ENCODE results near the gene ZSCAN22. TPM values are rescaled to one million over a fixed set of nuclear protein-coding genes. Genes with fewer than 3 reads are reported as not detected.
"Not testable (repeated sequence)": the region's sequence is repeated elsewhere in the genome, so short reads cannot be mapped to it uniquely, and the experiment has no call there.

Gene ZSCAN22
- polyA plus RNA-seq, 12 donors: 2.6 to 4.0 (median 3.1) TPM; not detected in 2

DNA sequence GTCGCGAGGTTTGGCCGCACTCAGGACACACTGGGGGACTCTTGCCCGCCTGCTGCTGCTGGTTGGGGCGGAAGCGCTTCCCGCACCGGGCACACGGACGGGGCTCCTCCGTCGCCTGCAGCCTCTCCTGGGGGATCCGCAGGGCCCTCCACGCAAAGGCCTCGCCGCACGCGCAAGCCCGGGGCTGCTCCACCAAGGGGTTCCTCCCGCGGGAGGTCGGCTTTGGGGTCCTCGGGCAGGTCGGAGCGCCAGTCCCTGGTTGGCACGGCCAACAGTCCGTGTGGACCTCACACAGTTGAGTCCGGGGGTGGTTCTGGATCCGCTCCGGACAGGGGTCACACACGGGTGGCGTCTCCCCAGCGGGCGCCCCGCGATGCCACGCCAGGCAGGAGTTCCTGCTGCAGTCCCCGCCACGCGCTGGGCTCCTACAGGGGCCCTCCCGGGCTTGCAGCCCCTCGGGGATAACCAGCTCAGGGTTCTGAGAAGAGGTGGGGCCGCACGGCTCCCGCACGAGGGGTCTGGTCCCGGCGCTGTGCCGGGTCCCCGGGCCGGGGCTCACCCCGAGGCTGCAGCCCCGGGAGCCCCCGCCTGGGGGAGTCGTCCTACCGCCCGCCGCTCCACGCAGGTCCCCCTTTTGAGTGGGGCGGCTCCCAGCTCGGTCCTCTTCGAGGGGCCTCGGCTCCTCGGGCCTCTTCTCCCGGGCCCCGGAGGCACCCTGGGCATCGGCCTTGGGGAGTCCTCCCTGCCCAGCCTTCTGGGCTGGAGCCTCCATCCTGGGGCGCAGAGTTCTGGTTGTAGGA is 42.0 kb downstream of the ZSCAN22 start:
- no peak for DNase-seq

DNA sequence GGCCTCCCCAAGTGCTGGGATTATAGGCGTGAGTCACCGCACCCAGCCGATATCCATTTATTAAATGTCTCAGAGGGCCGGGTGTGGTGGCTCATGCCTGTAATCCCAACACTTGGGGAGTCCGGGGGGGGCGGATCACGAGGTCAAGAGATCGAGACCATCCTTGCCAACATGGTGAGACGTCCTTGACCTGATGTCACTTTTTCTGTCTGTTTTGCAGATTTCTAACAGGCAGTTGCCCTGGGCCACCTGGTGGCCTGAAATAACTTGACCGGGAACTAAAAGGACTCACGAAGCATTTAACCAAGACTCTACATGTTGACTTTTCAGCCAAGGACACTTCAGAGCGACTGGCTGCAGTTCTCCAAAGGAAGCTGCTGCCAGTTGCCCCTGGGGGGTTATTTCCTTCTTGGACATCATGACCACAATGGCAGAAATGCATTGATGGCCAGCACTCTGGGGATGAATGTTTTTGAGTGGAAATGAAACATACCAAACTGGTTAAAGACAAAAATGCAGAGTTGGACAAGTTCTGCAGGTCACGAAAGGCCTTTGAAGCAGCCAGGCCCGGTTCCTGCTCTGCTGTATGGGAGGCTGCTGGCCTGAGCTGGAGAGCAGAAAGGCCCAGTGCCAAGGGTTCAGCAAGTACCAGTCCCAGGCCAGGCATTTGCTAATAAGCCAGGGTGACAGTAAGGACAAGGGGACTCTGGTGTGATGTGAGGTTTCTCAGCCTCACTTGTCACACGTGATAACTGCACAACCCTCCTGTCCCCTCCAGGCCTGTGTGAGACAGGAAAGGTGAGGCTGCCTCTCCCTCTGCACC is 45.7 kb downstream of the ZSCAN22 start:
- DNase-seq: no peak

DNA sequence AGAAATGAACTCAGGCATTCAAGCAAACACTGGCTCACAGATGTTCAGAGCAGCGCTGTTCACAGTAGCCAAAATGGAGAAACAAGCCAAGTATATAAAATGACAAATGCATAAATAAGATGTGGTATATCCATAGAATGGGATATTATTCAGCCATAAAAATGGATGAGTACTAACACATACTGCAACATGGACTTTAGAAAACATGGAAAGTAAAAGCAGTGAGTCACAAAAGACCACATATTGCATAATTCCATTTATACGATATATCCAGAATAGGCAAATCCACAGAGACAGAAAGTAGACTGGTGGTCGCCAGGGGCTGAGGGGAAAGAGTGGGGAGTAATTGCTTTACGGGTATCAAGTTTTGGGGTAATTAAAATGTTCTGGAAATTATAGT is 47.4 kb downstream of the ZSCAN22 start:
- DNase-seq: no peak

DNA sequence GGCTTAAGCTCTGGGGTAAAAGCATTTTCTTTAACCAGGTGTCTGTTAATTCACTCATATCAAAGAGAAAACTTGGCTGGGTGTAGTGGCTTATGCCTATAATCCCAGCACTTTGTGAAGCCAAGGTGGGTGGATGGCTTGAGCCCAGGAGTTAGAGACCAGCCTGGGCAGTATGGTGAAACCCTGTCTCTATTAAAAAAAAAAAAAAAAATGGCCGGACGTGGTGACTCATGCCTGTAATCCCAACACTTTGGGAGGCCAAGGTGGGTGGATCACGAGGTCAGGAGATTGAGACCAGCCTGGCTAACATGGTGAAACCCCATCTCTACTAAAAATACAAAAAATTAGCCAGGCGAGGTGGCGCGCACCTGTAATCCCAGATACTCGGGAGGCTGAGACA is 49.9 kb downstream of the ZSCAN22 start:
- not testable (repeated sequence) for DNase-seq

DNA sequence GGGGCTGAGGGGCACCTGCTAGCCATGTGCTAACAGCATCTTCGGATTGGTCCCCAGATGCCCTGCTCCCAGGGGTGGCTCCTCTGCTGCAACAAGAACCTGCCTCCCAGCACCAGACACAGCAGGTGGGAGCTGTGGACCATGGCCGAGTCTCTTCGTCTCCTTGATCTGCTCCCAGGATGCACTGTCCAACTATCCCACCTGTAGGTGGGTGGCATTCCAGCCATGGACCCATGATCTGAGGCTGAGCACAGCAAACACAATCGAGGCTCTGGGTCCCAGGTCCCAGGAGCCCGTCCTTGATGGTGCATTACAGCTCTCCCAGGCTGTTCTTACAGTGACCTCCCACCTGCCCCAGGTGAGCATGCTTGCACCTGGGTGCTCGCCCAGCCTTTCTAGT is 52.5 kb downstream of the ZSCAN22 start:
- no peak for DNase-seq

DNA sequence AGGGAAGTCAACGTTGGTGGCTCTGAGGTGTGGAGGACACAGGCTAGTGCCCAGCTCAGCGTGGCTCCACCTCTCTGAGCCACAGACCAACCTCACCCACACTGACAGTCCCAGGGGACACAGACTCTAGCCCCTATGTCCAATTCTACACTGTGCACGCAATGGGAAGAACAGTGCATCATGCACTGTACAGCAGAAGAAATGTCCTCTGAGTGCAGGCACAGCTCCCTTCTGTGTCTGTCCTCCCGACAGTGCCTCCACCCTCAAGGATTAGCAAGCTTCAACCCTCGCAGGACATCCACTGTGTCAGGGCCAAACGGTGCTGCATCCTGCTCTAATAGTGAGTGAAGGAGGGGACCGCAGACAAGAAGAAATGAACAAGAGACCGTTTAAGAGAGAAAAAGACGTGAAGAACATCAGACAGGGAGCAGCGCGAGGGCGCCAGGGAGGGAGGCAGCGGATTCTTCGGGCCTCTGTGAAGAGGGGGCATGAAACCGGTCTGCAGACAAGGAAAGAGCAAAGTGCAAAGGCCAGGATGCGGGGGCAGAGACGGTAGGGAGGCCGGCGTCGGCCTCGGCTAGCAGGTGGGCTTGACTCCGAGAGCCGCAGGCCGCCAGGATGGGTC is 53.4 kb downstream of the ZSCAN22 start:
- no peak for DNase-seq

DNA sequence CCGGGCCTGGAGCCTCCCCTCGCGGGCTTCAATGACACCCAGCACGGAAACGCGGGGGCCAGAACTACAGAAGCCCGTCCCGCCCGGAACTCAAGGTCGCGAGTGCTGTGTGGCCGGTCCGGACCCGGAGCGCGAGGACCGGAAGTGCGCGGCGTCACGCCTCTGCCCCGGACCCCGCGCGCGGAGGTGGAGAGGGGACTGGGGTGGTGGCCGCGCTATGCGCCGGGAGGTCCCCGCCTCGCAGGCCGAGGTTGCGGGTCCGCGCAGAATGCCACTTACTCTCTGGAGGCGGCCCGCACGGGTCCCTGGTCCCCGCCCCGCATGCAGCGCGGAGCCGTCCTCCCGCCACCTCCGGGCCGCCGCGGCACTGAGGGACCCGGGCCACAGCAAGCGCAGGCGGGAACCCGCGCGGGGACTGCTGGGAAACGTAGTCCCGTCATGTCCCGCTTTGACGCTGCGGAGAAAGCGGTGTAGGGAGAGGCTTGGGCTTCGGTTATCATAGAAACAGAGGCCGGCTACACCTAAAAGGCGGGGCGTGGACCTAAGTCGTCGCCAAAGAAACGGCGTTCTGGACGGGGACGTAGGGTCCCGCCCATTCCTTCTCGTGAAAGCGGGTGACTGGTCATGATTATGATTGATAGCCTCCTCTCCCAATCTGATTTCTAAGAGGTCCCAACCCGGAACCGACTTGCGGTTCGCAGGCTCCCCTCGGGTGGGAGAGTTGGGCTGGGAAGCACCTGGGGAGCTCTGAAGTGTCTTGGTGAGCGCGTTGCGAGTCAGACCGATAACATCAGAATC is 54.1 kb downstream of the ZSCAN22 start, which contains the start of gene ZNF837:
Gene ZNF837 (minus strand): TSS at position 369 of the 798 bp plus-strand sequence. CDS start 11,698 bp downstream, outside the sequence.
- DNase-seq: peak; percentile 100

DNA sequence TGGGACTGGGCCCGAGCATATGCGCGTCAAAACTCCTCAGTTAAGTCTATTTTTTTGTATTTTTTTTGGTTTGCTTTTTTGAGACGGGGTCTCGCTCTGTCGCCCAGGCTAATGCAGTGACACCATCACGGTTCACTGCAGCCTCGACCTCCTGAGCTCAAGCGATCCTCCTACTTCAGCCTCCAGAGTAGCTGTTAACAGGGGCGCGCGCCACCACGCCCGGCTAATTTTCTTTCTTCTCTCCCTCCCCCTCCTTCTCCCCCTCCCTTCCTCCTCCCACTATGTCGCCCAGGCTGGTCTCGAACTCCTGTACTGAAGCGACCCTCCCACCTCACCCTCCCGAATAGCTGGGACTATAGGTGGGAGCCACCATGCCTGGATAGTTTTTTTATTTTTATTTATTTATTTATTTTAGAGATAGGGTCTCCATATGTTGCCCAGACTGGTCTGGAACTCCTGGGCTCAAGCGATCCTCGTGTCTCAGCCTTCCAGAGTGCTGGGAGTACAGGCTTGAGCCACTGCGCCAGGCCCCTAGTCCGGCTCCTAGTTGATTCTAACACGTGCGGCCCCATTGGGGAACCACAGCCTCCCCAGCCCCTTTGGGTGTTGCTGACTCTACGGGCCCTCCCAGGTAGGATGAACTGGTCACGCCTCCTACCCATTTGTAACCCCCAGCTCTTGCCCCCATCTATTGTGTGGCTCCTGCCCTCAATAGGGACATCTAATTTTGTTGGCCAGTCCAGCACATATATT is 54.8 kb downstream of the ZSCAN22 start:
- no peak for DNase-seq

DNA sequence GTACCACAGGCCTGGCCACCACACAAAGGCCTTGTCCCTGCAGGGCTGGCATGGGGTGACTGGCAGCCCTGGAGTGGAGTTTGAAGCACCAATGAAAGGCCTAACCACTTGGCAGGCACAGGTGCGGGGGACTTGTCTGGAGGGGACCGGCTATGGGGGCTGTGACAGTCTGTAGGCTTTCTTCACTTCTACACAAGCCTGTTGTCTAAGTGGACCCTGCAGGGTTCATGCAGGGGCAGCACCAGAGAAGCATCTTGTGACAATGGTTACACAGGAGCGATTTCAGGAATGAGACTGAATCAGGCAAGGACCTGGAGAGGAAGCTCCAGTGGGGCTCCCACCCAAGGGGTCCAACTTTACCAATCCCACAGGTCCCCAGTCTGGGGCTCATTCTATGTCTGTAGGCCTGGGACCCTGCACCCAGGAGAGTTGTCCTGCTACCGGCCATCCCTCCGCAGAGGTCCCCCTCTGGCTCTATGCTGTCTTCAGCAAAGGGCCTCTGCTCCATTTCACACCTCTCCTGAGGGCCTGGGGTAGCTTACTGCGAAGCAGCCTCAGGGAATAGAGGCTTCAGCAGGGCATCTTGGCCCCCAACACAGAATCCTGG is 56.3 kb downstream of the ZSCAN22 start:
- DNase-seq: no peak

DNA sequence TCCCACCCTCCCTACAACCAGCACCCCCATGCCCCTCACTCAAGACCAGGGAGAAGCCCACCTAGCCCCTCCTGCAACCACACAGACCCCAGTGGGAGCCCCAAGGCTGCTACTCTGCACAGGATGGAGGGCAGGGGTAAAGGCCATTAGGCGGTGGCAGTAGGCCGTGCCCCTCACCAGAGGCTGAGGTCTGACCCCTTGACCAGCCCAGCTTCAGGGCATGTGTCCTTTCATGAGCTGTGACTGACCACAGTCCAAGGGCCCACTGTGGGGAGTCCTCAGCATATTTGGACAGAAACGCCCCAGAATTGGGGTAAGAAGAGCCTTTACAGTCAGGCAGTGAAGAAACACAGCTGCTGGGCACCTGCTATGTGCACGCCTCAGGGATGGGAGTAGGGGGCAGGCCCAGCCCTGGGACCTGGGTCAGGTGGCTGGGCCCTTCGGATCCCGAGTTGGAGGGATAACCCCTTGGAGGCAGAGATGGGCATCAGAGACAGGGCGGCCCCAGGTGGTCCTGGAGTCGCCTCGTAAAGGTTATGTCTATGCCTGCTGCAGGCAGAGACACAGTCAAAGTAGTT is 58.6 kb downstream of the ZSCAN22 start:
- DNase-seq: no peak

DNA sequence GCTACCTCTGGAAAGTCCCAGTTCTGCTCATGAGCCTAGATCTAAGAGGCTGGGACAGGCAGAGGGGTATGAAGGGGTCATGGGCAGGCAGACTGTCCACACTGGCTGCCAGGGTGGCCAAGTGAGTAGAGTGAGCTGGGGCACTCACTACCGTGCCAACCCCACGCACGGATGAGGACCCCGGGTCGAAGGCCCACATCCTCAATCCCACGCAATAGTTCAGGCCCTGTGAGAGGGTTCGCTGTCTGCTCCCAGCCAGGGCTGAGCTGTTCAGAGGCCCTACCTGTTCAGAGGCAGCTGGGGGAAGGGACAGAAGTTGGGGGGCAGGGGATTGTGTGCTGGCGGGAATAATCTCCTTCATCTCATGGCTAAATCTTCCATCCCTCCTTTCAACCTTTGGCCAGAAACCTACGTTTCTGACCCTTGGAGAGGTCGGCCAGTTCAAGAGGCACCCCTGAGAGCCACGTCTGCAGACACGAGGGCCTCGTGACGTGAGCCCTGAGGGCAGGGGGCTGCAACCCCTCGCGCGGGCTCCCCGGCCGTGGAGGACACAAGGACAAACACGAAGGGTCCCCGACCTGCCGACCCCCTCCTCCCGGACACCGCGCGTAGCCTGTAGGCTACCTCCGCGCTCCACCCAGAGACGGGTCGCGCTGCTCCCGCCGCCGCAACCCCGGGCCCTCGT is 59.2 kb downstream of the ZSCAN22 start:
- no peak for DNase-seq

DNA sequence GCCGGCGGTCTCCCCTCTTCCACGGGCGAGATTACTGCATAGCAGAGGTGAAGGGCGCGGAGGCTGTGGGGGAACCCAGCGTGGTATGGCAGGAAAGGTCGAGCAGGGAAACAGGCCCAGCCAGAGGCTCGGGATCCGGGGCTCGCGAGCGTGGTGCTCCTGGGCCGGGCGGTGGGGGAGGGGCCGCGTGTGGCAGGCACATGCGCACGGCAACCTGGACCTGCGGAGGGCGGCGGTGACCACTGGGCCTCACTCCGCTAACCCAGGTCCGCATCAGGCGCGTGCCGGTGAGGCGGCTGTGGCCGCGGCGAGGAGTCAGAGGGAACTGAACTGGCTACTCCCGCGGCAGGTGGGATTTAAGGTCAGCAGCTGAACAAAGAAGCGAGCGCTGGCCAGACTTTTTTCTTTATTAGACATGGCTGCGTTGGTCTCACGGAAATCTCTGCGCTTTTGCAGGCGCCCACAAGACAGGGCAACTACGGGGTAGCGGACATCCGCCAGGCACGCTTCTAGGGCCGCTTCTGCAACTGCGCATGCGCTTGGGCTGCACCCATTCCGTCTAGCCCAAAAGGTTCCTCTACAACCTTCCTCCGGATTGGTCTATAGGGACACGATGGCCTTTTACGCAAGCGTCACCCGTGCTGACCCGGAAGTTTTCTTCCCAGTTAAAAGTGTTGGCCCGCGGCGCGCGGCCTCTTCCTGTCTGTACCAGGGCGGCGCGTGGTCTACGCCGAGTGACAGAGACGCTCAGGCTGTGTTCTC is 60.0 kb downstream of the ZSCAN22 start, which contains the start of gene RPS5:
Gene RPS5 (plus strand): TSS at position 694 of the 762 bp plus-strand sequence. CDS start 869 bp downstream, outside the sequence.
- peak; percentile 99 for DNase-seq

DNA sequence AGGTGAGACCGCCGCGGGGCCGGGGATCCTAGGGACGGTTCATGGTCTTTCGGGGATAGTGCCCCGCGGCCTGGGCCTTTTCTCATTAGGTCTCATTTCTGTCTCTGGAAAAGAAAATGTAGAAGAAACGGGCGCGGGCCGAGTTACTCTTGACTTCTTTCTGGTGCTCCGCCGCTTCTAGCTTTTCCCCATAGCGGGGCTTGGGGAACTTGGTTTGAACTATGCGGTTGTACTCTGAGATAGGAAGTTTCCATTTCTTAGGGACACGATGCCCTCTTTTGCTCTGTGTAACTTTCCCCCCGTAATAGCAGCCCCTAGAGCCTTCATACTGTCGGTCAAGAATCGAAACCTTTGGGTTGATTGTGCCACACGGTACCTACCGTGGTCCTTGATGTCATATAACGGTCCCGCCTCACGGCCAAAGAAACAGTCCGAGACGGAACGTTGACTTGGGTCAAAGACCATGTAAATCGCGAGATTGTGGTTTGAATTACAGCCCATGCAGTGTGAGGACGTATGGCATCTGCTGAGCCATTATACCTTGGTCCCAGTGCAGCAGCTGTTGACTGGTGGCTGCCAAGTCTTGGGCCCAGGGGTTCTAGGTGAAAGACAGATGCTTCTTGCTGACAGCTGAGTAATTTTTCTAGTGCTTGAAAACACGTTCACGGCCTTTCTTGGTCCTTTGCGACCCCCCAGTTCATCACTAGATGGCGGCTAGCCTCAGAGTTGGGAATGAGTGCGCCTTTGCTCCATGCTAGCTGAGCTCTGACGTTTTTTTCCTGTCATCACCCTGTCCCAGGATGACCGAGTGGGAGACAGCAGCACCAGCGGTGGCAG is 60.8 kb downstream of the ZSCAN22 start:
- no peak for DNase-seq

DNA sequence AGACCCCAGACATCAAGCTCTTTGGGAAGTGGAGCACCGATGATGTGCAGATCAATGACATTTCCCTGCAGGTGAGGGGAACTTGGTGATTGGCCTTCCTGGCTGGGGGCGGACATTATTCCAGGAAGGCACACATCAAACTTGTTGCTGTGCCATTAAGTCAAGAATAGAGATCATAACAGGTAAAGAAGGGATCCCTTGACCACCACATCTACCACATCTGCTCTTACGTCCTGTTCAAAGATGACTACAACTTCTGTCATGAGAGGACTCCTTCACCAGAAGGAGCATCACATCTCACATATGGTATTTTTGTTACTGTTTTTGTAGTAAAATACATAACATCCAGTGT is 61.4 kb downstream of the ZSCAN22 start:
- DNase-seq: no peak
